ENCODE measurements around the gene HEY2.

DNA sequence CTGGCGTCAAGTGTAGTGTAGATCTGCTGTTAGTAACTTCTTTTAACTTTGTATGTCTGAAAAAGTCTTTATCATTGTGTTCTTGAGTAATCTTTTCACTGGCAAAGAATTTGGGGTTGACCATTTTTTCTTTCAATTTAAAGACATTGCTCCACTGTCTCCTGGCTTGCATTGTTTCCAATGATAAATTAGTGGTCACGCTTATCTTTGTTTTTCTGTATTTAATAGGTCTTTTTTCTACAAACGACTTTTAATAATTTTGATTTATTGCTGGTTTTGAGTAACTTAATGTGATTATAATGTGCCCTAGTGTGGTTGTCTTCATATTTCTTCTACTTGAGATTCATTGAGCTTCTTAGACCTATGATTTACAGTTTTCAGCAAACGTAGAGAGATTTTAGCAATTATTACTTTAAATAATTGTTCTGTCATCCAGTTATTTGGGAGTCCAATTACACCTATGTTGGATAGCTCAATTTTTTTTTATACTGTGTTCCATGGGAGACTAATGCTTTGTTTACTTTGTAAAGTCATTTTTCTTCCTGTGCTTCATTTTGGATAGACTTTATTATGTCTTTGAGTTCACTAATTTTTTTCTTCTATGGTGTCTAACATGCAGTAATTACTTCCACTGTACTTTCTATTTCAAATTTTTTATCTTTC, 38.3 kb upstream of the HEY2 start:
- TF ChIP-seq, protein P1, sequence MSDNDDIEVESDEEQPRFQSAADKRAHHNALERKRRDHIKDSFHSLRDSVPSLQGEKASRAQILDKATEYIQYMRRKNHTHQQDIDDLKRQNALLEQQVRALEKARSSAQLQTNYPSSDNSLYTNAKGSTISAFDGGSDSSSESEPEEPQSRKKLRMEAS (IDR thresholded peaks at IDR 0.05): no peak
- TF ChIP-seq, protein P2, sequence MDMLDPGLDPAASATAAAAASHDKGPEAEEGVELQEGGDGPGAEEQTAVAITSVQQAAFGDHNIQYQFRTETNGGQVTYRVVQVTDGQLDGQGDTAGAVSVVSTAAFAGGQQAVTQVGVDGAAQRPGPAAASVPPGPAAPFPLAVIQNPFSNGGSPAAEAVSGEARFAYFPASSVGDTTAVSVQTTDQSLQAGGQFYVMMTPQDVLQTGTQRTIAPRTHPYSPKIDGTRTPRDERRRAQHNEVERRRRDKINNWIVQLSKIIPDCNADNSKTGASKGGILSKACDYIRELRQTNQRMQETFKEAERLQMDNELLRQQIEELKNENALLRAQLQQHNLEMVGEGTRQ (IDR thresholded peaks at IDR 0.05; ENCODE audit: low read length): no peak
- no peak for TF ChIP-seq JUND (IDR thresholded peaks at IDR 0.05; ENCODE audit: low read length)
- TF ChIP-seq, protein P3, sequence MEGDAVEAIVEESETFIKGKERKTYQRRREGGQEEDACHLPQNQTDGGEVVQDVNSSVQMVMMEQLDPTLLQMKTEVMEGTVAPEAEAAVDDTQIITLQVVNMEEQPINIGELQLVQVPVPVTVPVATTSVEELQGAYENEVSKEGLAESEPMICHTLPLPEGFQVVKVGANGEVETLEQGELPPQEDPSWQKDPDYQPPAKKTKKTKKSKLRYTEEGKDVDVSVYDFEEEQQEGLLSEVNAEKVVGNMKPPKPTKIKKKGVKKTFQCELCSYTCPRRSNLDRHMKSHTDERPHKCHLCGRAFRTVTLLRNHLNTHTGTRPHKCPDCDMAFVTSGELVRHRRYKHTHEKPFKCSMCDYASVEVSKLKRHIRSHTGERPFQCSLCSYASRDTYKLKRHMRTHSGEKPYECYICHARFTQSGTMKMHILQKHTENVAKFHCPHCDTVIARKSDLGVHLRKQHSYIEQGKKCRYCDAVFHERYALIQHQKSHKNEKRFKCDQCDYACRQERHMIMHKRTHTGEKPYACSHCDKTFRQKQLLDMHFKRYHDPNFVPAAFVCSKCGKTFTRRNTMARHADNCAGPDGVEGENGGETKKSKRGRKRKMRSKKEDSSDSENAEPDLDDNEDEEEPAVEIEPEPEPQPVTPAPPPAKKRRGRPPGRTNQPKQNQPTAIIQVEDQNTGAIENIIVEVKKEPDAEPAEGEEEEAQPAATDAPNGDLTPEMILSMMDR (IDR thresholded peaks at IDR 0.05; ENCODE audit: control extremely low read depth in 1 of 3, insufficient read depth in 1 of 3, low read depth in 1 of 3, low read length in 3 of 3): no peak
- no peak for TF ChIP-seq GABPA (IDR thresholded peaks at IDR 0.05; ENCODE audit: borderline replicate concordance, insufficient read depth, low read length)
- no peak for TF ChIP-seq YY1 (IDR thresholded peaks at IDR 0.05; ENCODE audit: low read depth, low read length)
- TF ChIP-seq EZH2 (IDR thresholded peaks at IDR 0.05; ENCODE audit: low read depth, low read length, severe bottlenecking): no peak
- no peak for TF ChIP-seq POLR2A (IDR thresholded peaks at IDR 0.05; ENCODE audit: control extremely low read depth in 1 of 2, low read depth in 2 of 2, low read length in 2 of 2)
- no peak for TF ChIP-seq JUN (IDR thresholded peaks at IDR 0.05; ENCODE audit: low read depth, low read length)
- no peak for TF ChIP-seq SUZ12 (IDR thresholded peaks at IDR 0.05; ENCODE audit: low read length)
- TF ChIP-seq ZNF274 (IDR thresholded peaks at IDR 0.05; ENCODE audit: borderline replicate concordance, extremely low read depth, low read length): no peak

Data from H1 (cell line).